ENCODE results near the gene SIAH2. TPM values are rescaled to one million over a fixed set of nuclear protein-coding genes. Genes with fewer than 3 reads are reported as not detected.
A peak's percentile ranks its signal among the peaks of the same experiment; 100 is the strongest.

SIAH2 gene
- total and polyA plus RNA-seq, 7 experiments from 2014 or later = 13.9 to 39.2 (median 27.4) TPM

DNA sequence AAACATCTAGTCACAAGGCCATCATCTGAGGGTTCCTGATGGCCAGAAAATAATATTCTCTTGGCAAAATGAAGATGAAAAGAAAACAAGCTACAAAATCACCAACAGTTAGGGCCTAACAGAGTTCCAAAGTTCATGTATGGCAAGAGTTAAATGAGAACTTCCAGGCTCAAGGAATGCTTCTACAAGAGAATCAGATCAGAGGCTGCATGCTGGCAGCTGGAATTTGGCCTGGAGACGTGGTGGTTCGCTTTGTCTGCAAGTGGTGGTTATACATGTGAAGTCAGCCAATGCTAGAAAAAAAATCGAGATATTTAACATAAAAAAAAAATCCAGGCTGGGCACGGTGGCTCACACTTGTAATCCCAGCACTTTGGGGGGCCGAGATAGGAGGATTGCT, 5.6 kb downstream of the SIAH2 start:
- ATAC-seq (no peak), DNase-seq (no peak)
- Mint-ChIP-seq H3K4me1 (peaks cover 44 to 84% (median 69%) of the 10 kb centered on the region in 7 donors), H3K9me3 (peaks cover 0 to 5% (median 0%) of the 10 kb centered on the region in 11 donors), H3K27ac (peak overlapping the region in 2 of 9 donors; percentile 31 to 48), H3K36me3 (peaks cover 3 to 48% (median 20%) of the 10 kb centered on the region in 5 donors), H3K4me3 (peak overlapping the region in 2 of 10 donors; percentile 18 to 21), H3K27me3 (no peaks in the 10 kb centered on the region)
- H3K9me3 ChIP-seq (ENCODE audit: control insufficient read depth in 2 of 3, low read length in 3 of 3) = no peaks in the 10 kb centered on the region
- CTCF ChIA-PET = no interaction called here
- no peaks in the 10 kb centered on the region for H3K27me3 ChIP-seq (ENCODE audit: control insufficient read depth in 2 of 2, insufficient read depth in 2 of 2, low read length in 2 of 2)
- peaks cover 22 to 23% of the 10 kb centered on the region in 2 donors for H3K4me1 ChIP-seq (ENCODE audit: control insufficient read depth in 2 of 2, insufficient read depth in 2 of 2, low read length in 2 of 2)
- intact Hi-C loops (cut with micrococcal nuclease) = no loop called here
- no peak overlapping the region for H3K27ac ChIP-seq (ENCODE audit: low read depth, low read length)
- H3K4me3 ChIP-seq (ENCODE audit: low read length) = no peak overlapping the region
- POLR2A ChIA-PET = no interaction called here
- peaks cover 0 to 6% (median 0%) of the 10 kb centered on the region in 3 experiments for H3K36me3 ChIP-seq (ENCODE audit: control insufficient read depth in 2 of 3, insufficient read depth in 3 of 3, low read length in 3 of 3)

DNA sequence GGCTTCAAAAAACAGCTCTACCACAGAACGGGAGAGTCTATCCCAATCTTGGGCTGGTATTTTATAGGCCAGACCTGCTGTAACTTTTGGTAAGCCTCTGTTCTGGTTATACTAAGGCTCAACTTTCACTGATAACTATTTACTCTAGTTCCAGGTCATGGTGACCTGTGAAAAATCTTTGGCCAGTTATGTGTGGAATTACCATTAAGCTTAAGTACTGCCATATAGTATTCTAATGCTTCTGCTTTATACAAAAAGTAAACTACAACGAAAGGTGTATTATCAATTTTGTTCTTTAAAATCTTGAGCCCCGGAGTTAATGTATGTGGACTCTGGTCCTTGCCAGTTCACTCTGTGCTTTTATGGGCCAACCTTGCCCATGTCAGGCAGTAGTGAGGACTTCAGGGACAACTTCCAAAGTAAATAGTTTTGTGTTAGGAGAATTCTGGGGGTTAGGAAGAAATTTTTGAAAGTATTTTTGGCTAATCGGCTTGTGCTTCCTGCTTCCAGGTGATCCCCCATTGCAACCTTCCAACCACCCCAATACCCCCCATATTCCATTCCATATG, 6.4 kb downstream of the SIAH2 start:
- no peak overlapping the region for H3K27ac ChIP-seq (ENCODE audit: low read depth, low read length)
- intact Hi-C loops (cut with micrococcal nuclease) = no loop called here
- peaks cover 23 to 27% of the 10 kb centered on the region in 2 donors for H3K4me1 ChIP-seq (ENCODE audit: control insufficient read depth in 2 of 2, insufficient read depth in 2 of 2, low read length in 2 of 2)
- ChIA-PET POLR2A (interaction anchor here (1.0 kb wide), 1 partner anchor 8 kb away, joined by 3 read pairs; no protein-coding TSS in a partner anchor), CTCF (no interaction called here)
- H3K27me3 ChIP-seq (ENCODE audit: control insufficient read depth in 2 of 2, insufficient read depth in 2 of 2, low read length in 2 of 2) = no peaks in the 10 kb centered on the region
- peaks cover 52 to 89% (median 76%) of the 10 kb centered on the region in 7 donors for H3K4me1 Mint-ChIP-seq
- ATAC-seq (no peak), DNase-seq (no peak)
- H3K36me3 Mint-ChIP-seq = peaks cover 3 to 48% (median 20%) of the 10 kb centered on the region in 5 donors
- peaks cover 0 to 5% (median 0%) of the 10 kb centered on the region in 11 donors for H3K9me3 Mint-ChIP-seq
- H3K4me3 Mint-ChIP-seq = no peak overlapping the region
- peak overlapping the region in 3 of 9 donors; percentile 45 to 59 (median 53) for H3K27ac Mint-ChIP-seq
- peaks cover 0 to 4% (median 0%) of the 10 kb centered on the region in 3 experiments for H3K36me3 ChIP-seq (ENCODE audit: control insufficient read depth in 2 of 3, insufficient read depth in 3 of 3, low read length in 3 of 3)
- H3K4me3 ChIP-seq (ENCODE audit: low read length) = no peak overlapping the region
- H3K9me3 ChIP-seq (ENCODE audit: control insufficient read depth in 2 of 3, low read length in 3 of 3) = no peaks in the 10 kb centered on the region
- H3K27me3 Mint-ChIP-seq = no peaks in the 10 kb centered on the region

DNA sequence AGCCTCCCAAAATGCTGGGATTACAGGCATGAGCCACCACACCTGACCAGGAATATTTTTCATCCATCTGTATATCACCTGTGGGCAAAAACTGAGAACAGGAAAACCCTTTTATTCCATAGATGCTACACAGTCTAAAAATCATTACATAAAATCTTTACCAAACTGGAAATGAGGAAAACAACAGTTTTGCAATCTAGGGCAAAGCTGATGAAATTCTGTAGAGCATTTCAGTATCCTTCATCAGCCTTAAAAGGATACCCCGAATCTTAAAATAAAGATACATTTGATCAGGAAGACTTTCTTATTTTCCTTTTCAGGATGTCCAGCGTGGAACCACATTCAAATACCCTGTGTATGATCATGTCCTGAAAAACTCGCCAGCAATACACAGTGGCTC, 7.1 kb downstream of the SIAH2 start:
- ChIA-PET POLR2A (interaction anchor here (1.0 kb wide), 1 partner anchor 9 kb away, joined by 3 read pairs; no protein-coding TSS in a partner anchor), CTCF (interaction anchor here (0.7 kb wide), 1 partner anchor 54 kb away, joined by 3 read pairs; no protein-coding TSS in a partner anchor)
- H3K4me3 Mint-ChIP-seq = no peak overlapping the region
- H3K4me1 Mint-ChIP-seq = peaks cover 48 to 89% (median 76%) of the 10 kb centered on the region in 7 donors
- intact Hi-C loops (cut with micrococcal nuclease) = no loop called here
- peaks cover 0 to 5% (median 0%) of the 10 kb centered on the region in 11 donors for H3K9me3 Mint-ChIP-seq
- Histone ChIP-seq H3K27me3 (ENCODE audit: control insufficient read depth in 2 of 2, insufficient read depth in 2 of 2, low read length in 2 of 2) (no peaks in the 10 kb centered on the region), H3K27ac (ENCODE audit: low read depth, low read length) (no peak overlapping the region), H3K4me3 (ENCODE audit: low read length) (no peak overlapping the region), H3K4me1 (ENCODE audit: control insufficient read depth in 2 of 2, insufficient read depth in 2 of 2, low read length in 2 of 2) (peaks cover 19 to 26% of the 10 kb centered on the region in 2 donors), H3K9me3 (ENCODE audit: control insufficient read depth in 2 of 3, low read length in 3 of 3) (no peaks in the 10 kb centered on the region), H3K36me3 (ENCODE audit: control insufficient read depth in 2 of 3, insufficient read depth in 3 of 3, low read length in 3 of 3) (peaks cover 0 to 4% (median 0%) of the 10 kb centered on the region in 3 experiments)
- no peak for DNase-seq
- H3K36me3 Mint-ChIP-seq = peaks cover 3 to 45% (median 20%) of the 10 kb centered on the region in 5 donors
- no peak for ATAC-seq
- peak overlapping the region in 1 of 9 donors; percentile 59 for H3K27ac Mint-ChIP-seq
- no peaks in the 10 kb centered on the region for H3K27me3 Mint-ChIP-seq

DNA sequence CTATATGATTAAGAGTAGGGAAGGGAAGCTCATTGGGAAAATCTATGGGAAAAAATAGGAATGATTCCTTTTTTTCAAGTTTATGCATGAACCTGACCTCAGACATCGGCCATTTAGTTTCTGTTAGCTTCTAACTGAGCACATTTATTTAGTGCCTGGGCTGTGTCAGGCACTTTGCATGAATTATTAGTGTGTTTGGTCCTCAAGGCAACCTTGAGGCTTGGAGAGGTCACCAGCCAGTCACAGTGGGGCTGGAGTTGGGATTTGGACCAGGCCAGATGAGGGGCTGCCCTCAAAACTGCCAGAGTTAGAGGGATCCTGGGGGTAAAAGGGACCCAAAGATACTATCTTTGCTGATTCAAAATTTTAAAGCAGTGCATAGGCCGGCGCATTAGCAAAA, 8.1 kb downstream of the SIAH2 start:
- H3K36me3 Mint-ChIP-seq = peaks cover 3 to 42% (median 20%) of the 10 kb centered on the region in 5 donors
- no peak overlapping the region for H3K4me3 Mint-ChIP-seq
- Histone ChIP-seq H3K27me3 (ENCODE audit: control insufficient read depth in 2 of 2, insufficient read depth in 2 of 2, low read length in 2 of 2) (no peaks in the 10 kb centered on the region), H3K27ac (ENCODE audit: low read depth, low read length) (no peak overlapping the region), H3K4me1 (ENCODE audit: control insufficient read depth in 2 of 2, insufficient read depth in 2 of 2, low read length in 2 of 2) (peaks cover 17% of the 10 kb centered on the region in 2 donors), H3K4me3 (ENCODE audit: low read length) (no peak overlapping the region), H3K9me3 (ENCODE audit: control insufficient read depth in 2 of 3, low read length in 3 of 3) (no peaks in the 10 kb centered on the region), H3K36me3 (ENCODE audit: control insufficient read depth in 2 of 3, insufficient read depth in 3 of 3, low read length in 3 of 3) (peaks cover 0 to 4% (median 0%) of the 10 kb centered on the region in 3 experiments)
- H3K27ac Mint-ChIP-seq = no peak overlapping the region
- DNase-seq (no peak), ATAC-seq (no peak)
- intact Hi-C loops (cut with micrococcal nuclease) = no loop called here
- CTCF ChIA-PET = no interaction called here
- no peaks in the 10 kb centered on the region for H3K27me3 Mint-ChIP-seq
- POLR2A ChIA-PET = no interaction called here
- H3K9me3 Mint-ChIP-seq = peaks cover 0 to 5% (median 0%) of the 10 kb centered on the region in 11 donors
- peaks cover 47 to 89% (median 78%) of the 10 kb centered on the region in 7 donors for H3K4me1 Mint-ChIP-seq

DNA sequence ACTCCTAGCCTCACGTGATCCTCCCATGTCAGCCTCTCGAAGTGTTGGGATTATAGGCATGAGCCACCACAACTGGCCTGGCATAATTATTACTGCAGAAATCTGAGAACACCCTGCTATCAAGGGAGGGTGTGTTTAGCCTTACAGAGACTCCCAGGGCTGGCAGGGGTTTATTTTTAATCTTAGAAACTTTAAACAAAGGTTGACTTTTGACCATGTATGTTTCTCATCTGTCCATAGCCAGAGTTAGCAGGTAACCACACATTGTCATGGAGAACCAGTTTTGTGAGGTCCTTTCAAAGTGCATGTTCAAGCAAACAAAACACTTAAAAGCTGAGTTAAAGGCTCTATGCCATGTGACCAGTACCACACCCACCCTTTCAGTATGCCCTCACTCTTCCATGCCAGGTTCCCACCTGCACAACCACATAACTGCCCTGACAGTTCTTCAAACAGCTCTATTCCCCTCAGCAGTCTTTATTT, 11.1 kb downstream of the SIAH2 start:
- DNase-seq (no peak), ATAC-seq (no peak)
- H3K9me3 ChIP-seq (ENCODE audit: control insufficient read depth in 2 of 3, low read length in 3 of 3) = no peaks in the 10 kb centered on the region
- Mint-ChIP-seq H3K4me3 (no peak overlapping the region), H3K27me3 (no peaks in the 10 kb centered on the region), H3K9me3 (peaks cover 0 to 5% (median 0%) of the 10 kb centered on the region in 11 donors), H3K27ac (peak overlapping the region in 5 of 9 donors; percentile 7 to 71 (median 53)), H3K36me3 (peaks cover 3 to 31% (median 16%) of the 10 kb centered on the region in 5 donors), H3K4me1 (peaks cover 47 to 92% (median 78%) of the 10 kb centered on the region in 7 donors)
- peaks cover 0 to 4% (median 0%) of the 10 kb centered on the region in 3 experiments for H3K36me3 ChIP-seq (ENCODE audit: control insufficient read depth in 2 of 3, insufficient read depth in 3 of 3, low read length in 3 of 3)
- intact Hi-C loops (cut with micrococcal nuclease) = loop anchor here in 1 of 2 donors (1.0 kb wide), 1 partner anchor 8 kb away; no protein-coding TSS in a partner anchor
- no peak overlapping the region for H3K4me3 ChIP-seq (ENCODE audit: low read length)
- H3K4me1 ChIP-seq (ENCODE audit: control insufficient read depth in 2 of 2, insufficient read depth in 2 of 2, low read length in 2 of 2) = peaks cover 1 to 10% of the 10 kb centered on the region in 2 donors
- ChIA-PET POLR2A (interaction anchor here (3.6 kb wide), 1 partner anchor 10 kb away, joined by 24 read pairs; the partner anchor contains the start of gene SIAH2), CTCF (no interaction called here)
- no peak overlapping the region for H3K27ac ChIP-seq (ENCODE audit: low read depth, low read length)
- no peaks in the 10 kb centered on the region for H3K27me3 ChIP-seq (ENCODE audit: control insufficient read depth in 2 of 2, insufficient read depth in 2 of 2, low read length in 2 of 2)

DNA sequence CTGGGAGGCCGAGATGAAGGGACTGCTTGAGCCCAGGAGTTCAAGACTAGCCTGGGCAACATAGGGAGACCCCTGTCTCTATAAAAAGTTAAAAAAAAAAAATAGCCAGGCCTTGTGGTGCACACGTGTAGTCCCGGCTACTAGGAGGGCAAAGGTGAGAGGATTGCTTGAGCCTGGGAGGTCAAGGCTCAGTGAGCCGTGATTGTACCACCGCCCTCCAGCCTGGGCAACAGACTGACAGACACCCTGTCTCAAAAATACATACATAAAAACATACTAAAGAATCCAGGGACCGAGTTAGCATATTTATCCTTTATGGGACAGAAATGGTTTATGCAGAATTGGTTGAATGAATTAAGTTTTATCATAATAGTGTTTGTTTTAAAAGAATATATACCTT, 13.7 kb downstream of the SIAH2 start:
- H3K27me3 Mint-ChIP-seq = no peaks in the 10 kb centered on the region
- peak overlapping the region in 4 of 9 donors; percentile 2 to 76 (median 51) for H3K27ac Mint-ChIP-seq
- intact Hi-C loops (cut with micrococcal nuclease) = no loop called here
- H3K4me3 Mint-ChIP-seq = no peak overlapping the region
- peaks cover 0 to 10% of the 10 kb centered on the region in 2 donors for H3K4me1 ChIP-seq (ENCODE audit: control insufficient read depth in 2 of 2, insufficient read depth in 2 of 2, low read length in 2 of 2)
- DNase-seq (no peak), ATAC-seq (no peak)
- no peaks in the 10 kb centered on the region for H3K27me3 ChIP-seq (ENCODE audit: control insufficient read depth in 2 of 2, insufficient read depth in 2 of 2, low read length in 2 of 2)
- H3K9me3 Mint-ChIP-seq = peaks cover 0 to 4% (median 0%) of the 10 kb centered on the region in 11 donors
- peaks cover 49 to 96% (median 83%) of the 10 kb centered on the region in 7 donors for H3K4me1 Mint-ChIP-seq
- H3K36me3 Mint-ChIP-seq = peaks cover 3 to 23% (median 14%) of the 10 kb centered on the region in 5 donors
- no peak overlapping the region for H3K4me3 ChIP-seq (ENCODE audit: low read length)
- CTCF ChIA-PET = interaction anchor here (0.6 kb wide), 1 partner anchor 13 kb away, joined by 3 read pairs; no protein-coding TSS in a partner anchor
- no peaks in the 10 kb centered on the region for H3K9me3 ChIP-seq (ENCODE audit: control insufficient read depth in 2 of 3, low read length in 3 of 3)
- POLR2A ChIA-PET = no interaction called here
- H3K27ac ChIP-seq (ENCODE audit: low read depth, low read length) = no peak overlapping the region
- H3K36me3 ChIP-seq (ENCODE audit: control insufficient read depth in 2 of 3, insufficient read depth in 3 of 3, low read length in 3 of 3) = peaks cover 0 to 4% (median 0%) of the 10 kb centered on the region in 3 experiments

All from naive thymus-derived CD4-positive, alpha-beta T cell (primary cell).